WERI-Rb-1 (cell line): ENCODE measurements around the gene DENND11.
"Not testable (repeated sequence)": the region's sequence is repeated elsewhere in the genome, so short reads cannot be mapped to it uniquely, and the experiment has no call there.

Experiments
- DNase-seq: peaks from one replicate; pipeline ENCODE4 v3.0.0-alpha.2; 2020
- H3K27ac ChIP-seq: fragments of 250-450 bp; sonication (Bioruptor Pico); 2 replicates; pipeline ENCODE4 v1.5.1; 2020; ENCODE audit warnings: mild to moderate bottlenecking, moderate library complexity
- H3K27me3 ChIP-seq: fragments of 250-450 bp; sonication (Bioruptor Pico); 2 replicates; pipeline ENCODE4 v1.5.1; 2021; ENCODE audit warnings: mild to moderate bottlenecking, low read depth, moderate library complexity; ENCODE audit not compliant: insufficient read depth, severe bottlenecking
- H3K36me3 ChIP-seq: fragments of 250-450 bp; sonication (Bioruptor Pico); 2 replicates; pipeline ENCODE4 v1.5.1; 2020; ENCODE audit warnings: mild to moderate bottlenecking, moderate library complexity
- H3K4me3 ChIP-seq: 2 replicates; pipeline ENCODE4 v1.5.1; 2011; ENCODE audit warnings: low read depth, mild to moderate bottlenecking, control low read depth, low read length
- H3K9me3 ChIP-seq: fragments of 250-450 bp; sonication (Bioruptor Pico); 2 replicates; pipeline ENCODE4 v1.5.1; 2021; ENCODE audit warnings: mild to moderate bottlenecking, moderate library complexity; ENCODE audit not compliant: severe bottlenecking
- TF ChIP-seq, protein P1 (sequence below): IDR thresholded peaks from 2 replicates; pipeline ENCODE4 v1.5.1; 2011; ENCODE audit warnings: low read depth, mild to moderate bottlenecking, control low read depth, inconsistent platforms, low read length

DENND11 gene

DNA sequence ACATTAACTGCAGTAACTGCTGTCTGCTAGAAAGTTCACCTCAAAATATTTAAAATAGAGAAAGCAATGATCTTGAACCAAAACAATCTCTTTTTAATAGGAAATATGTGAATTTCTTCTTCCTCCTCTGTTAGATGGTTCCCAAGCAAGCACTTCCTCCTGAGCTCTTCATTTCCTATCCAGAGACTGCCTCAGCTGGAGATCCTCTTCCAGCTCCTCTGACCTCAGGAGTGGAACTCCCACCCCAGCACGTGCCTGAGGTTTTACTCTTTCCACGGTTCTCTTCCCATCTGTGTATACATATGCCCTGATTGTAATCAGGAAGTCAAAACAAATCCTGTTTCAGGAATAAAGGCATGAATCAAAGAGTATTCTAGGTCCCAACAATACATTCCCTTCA, 5.6 kb downstream of the DENND11 start:
- no peaks in the 10 kb centered on the region for H3K9me3 ChIP-seq
- H3K27me3 ChIP-seq = peaks cover 46% of the 10 kb centered on the region
- TF ChIP-seq, protein P1, sequence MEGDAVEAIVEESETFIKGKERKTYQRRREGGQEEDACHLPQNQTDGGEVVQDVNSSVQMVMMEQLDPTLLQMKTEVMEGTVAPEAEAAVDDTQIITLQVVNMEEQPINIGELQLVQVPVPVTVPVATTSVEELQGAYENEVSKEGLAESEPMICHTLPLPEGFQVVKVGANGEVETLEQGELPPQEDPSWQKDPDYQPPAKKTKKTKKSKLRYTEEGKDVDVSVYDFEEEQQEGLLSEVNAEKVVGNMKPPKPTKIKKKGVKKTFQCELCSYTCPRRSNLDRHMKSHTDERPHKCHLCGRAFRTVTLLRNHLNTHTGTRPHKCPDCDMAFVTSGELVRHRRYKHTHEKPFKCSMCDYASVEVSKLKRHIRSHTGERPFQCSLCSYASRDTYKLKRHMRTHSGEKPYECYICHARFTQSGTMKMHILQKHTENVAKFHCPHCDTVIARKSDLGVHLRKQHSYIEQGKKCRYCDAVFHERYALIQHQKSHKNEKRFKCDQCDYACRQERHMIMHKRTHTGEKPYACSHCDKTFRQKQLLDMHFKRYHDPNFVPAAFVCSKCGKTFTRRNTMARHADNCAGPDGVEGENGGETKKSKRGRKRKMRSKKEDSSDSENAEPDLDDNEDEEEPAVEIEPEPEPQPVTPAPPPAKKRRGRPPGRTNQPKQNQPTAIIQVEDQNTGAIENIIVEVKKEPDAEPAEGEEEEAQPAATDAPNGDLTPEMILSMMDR = no peak
- no peak overlapping the region for H3K27ac ChIP-seq
- H3K4me3 ChIP-seq = no peak overlapping the region
- DNase-seq = no peak
- no peaks in the 10 kb centered on the region for H3K36me3 ChIP-seq

- Histone ChIP-seq H3K36me3 (no peaks in the 10 kb centered on the region), H3K27me3 (peaks cover 45% of the 10 kb centered on the region), H3K9me3 (no peaks in the 10 kb centered on the region), H3K27ac (no peak overlapping the region), H3K4me3 (no peak overlapping the region)
- TF ChIP-seq, protein P1 = no peak
- no peak for DNase-seq
Observed at GRCh38 chr7:141695803-141696289, 6.1 kb downstream of the DENND11 start.

DNA sequence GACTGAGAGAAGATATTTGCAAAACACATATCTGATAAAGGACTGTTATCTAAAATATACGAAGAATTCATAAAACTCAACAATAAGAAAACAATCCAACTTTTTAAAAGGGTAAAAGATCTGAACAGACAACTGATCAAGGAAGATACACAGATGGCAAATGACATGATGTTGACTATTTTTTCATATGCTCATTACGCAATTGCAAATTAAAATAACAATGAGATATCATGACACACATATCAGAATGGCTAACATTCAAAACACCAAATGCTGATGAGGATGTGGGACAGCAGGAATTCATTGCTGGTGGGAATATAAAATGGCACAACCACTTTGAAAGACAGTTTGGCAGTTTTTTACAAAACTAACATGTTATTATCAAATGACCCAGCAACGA, 8.9 kb downstream of the DENND11 start:
- no peaks in the 10 kb centered on the region for H3K9me3 ChIP-seq
- no peaks in the 10 kb centered on the region for H3K36me3 ChIP-seq
- peaks cover 29% of the 10 kb centered on the region for H3K27me3 ChIP-seq
- TF ChIP-seq, protein P1 = no peak
- H3K4me3 ChIP-seq = no peak overlapping the region
- no peak for DNase-seq
- no peak overlapping the region for H3K27ac ChIP-seq

- no peaks in the 10 kb centered on the region for H3K9me3 ChIP-seq
- H3K4me3 ChIP-seq = no peak overlapping the region
- no peak overlapping the region for H3K27ac ChIP-seq
- peaks cover 21% of the 10 kb centered on the region for H3K27me3 ChIP-seq
- no peaks in the 10 kb centered on the region for H3K36me3 ChIP-seq
- no peak for DNase-seq
- TF ChIP-seq, protein P1 = no peak
Observed at GRCh38 chr7:141691961-141692360, 10.0 kb downstream of the DENND11 start.

DNA sequence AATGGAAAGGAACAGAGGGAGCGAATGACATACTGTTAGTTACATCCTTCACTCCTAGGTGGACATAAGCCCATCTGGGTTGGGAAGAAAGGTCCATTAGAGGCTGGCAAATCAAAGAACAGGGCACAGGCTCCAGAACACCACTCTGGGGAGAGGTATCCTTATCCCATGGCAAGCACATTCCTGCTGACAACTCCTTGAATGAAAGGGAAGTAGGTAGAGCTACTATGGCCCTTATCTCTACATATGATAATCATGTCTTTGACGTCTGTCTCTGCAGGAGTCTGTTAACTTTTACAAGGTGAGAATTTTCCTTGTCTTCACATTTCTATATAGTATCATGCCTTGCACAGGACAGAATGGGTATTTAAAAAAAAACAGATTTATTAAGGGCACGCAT, 10.4 kb downstream of the DENND11 start:
- no peaks in the 10 kb centered on the region for H3K9me3 ChIP-seq
- TF ChIP-seq, protein P1 = no peak
- no peak overlapping the region for H3K4me3 ChIP-seq
- H3K27me3 ChIP-seq = peaks cover 20% of the 10 kb centered on the region
- DNase-seq = no peak
- no peaks in the 10 kb centered on the region for H3K36me3 ChIP-seq
- H3K27ac ChIP-seq = no peak overlapping the region

DNA sequence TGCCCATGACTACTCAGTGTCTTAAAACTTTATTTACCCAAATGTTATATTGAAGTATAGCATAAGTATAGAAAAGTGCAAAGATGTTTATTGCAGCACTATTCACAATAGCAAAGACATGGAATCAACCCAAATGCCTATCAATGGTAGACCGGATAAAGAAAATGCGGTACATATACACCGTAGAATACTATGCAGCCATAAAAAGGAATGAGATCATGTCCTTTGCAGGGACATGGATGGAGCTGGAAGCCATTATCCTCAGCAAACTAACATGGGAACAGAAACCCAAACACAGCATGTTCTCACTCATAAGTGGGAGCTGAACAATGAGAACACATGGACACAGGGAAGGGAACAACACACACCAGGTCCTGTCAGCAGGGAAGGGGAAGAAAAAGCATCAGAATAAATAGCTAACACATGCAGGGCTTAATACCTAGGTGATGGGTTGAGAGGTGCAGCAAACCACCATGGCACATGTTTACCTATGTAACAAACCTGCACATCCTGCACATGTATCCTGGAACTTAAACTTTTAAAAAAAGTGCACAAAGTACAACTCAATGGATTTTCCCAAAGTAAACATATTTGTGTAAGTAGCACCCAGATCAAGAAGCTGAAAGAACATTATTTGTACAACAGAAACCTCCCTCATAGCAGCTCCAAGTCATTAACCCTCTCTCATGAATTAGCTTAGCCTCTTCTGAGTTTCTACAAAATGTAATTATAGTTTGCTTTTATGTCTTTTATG, 12.7 kb downstream of the DENND11 start:
- not testable (repeated sequence) for H3K4me3 ChIP-seq, H3K27ac ChIP-seq, DNase-seq, H3K9me3 ChIP-seq, H3K36me3 ChIP-seq, H3K27me3 ChIP-seq
